ENCODE measurements around the gene GLT6D1.

GLT6D1 gene

GRCh38 chr9:135584934-135585333 lies 54.4 kb downstream of the GLT6D1 start:
- DNase-seq (ENCODE audit: low spot score) = no peak

GRCh38 chr9:135584371-135584770 lies 55.0 kb downstream of the GLT6D1 start:
- no peak for DNase-seq (ENCODE audit: low spot score)

DNA sequence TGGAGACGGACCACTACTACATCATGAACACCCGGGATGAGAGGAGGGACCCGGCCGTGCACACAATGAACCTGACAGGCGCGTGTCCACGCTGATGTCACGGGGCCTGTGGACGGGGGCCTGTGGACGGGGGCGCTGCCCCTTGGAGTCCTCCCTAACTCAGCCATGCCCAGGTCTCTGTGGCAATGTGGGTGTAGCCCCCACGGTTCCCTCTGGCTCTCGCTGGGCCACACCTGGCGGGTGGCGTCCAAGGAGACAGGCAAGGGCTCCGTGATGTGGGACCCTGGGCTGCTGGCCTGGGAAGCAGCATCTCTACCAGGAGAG lies 55.7 kb downstream of the GLT6D1 start:
- no peak for DNase-seq (ENCODE audit: low spot score)

DNA sequence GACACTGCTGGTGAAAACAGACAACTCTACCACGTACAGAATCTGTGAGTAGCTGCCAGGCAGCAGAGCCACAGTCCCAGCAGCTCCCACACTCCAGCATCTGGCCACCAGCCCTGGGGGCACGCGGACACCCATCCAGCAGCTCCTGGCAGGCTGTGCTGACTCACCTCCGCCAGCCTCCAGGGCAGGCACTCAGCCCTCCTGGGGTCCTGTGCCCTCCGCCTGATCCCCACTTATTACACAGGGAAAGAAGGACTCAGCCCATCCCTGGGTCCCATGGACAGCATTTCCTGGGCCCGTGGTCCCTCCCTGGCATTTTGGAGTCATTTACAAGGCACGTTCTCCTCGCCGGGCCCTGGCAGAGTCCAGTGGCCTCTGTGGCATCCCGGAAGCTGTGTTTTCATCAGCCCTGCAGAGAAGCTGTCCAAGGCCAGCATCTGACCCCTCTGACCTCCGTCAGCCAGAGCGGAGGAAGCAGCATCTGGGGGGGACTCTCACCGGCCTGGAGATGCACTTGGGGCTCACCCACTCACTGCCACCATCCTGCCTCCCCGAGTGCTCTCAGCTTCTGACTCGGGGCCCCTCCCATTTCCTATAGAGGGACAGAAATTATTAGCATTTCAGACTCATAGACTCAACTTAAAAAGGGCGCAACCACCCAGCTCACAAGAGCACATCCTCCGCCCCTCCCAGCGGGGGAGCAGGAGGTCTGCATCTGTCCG lies 56.2 kb downstream of the GLT6D1 start:
- DNase-seq (ENCODE audit: low spot score) = no peak

DNA sequence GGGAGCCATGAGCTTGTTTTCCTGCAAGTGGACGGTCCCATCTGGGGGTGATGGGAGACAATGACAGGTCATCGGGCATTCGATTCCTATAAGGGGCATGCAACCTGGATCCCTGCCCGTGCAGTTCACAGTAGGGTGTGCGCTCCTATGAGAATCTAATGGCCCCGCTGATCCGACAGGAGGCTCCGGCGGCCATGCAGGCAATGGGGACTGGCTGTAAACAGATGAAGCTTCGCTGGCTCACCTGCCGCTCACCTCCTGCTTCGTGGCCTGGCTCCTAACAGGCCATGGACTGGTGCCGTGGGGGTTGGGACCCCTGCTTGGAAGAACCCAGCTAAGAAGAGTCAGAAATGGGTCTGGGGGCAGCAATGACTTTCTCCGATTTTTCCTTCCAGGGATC lies 56.8 kb downstream of the GLT6D1 start:
- no peak for DNase-seq (ENCODE audit: low spot score)

- DNase-seq (ENCODE audit: low spot score) = no peak
Measured at GRCh38 chr9:135581636-135582426, 57.5 kb downstream of the GLT6D1 start.

- no peak for DNase-seq (ENCODE audit: low spot score)
Measured at GRCh38 chr9:135580664-135581380, 58.5 kb downstream of the GLT6D1 start.

DNA sequence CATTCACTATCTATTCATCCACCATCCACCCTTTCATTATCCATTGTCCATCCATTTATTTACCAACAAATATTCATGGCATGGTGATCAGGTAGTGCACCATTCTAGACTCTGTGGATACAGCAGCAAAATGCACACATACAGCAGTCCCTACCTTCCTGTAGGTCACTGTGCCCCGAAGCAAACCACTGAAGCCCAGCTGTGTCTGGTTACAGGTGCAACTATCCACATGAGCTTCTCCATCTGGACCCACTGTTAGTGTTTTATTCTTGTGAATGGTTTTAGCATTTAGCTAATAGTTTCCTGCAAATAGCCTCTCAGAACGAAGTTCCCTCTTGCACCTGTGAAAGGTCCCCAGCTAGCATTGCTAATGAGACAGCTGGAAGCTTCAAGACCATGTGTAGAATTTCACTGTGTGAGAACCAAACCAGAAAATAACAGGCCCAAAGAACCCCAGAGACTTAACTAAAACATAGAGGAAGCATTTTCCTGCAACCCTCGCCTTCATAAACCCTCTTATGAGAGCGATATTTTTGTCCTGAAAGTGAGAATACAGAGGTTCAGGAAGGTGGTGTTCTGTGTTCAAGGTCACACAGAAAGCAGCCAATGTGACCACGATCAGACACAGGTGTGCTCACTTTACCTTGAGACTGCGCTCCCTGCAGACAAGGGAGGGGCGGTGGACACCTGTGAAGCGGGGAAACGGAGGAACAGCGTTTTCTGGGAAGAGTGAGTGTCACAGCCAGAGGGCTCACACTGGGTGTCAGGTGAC lies 59.3 kb downstream of the GLT6D1 start:
- DNase-seq (ENCODE audit: low spot score) = no peak

GRCh38 chr9:135579356-135579755 lies 60.0 kb downstream of the GLT6D1 start:
- DNase-seq (ENCODE audit: low spot score) = no peak

DNA sequence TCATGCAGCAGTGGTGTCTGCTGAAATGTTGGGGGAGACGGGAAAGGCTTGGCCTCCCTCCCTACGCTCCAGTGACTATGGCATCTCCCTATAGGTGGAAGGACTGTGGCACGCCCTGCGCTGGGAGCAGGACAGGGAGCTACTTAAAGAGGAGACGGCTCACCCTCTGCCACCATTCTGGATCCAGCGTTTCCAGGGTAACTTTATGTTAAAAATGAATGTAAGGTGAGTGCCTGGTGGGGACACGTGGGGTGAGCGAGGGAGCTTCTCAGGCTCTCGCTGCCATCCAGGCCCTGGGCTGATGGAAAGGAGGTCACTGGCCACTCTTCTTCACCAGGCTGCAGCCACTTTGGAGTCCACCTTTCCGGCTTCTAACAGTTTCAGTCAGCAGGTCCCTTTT lies 62.1 kb downstream of the GLT6D1 start:
- DNase-seq (ENCODE audit: low spot score) = no peak

DNA sequence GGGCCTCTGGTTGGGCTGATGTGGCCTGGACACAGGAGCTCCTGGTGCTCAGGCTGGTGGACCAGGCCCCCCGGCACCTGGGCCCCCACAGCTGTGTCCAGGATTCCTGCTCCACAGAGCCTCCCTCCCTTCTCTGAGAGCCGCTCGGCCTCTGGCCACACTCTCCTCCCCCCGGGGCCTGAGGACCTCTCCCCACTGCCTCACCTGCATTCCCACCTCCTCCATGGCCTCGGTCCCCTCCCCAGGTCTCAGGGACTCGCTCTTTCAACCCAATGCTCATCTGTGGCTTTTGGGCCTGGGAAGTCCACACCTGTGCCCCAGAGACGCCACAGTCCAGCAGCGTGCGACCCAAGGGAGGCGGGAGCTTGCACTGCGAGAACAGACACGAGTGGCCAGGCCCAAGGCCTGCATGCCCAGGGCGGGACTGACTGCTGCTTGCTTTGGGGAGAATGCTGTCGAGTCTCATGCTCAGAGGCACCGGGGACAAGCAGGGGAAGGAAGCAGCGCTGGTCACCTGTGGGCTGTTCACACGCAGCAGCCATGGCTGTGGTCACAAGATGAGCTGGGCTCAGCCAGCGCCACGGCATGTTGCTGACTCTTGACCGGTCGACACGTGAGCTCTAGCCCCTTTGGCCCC lies 63.2 kb downstream of the GLT6D1 start:
- DNase-seq (ENCODE audit: low spot score) = no peak

- no peak for DNase-seq (ENCODE audit: low spot score)
Measured at GRCh38 chr9:135574943-135575342, 64.4 kb downstream of the GLT6D1 start.

GRCh38 chr9:135574331-135574730 lies 65.0 kb downstream of the GLT6D1 start:
- DNase-seq (ENCODE audit: low spot score) = no peak

Measured in germinal center (tissue), 1 donor.